SK-N-MC (cell line): ENCODE data around the gene ASB8.

Experiments used
- EZH2 ChIP-seq: fragments of 200-600 bp; sonication (generic); IDR thresholded peaks from one replicate; pipeline ENCODE4 v1.6.1; 2017; ENCODE audit warnings: antibody characterized with exemption
- FOXP2 ChIP-seq: optimal IDR thresholded peaks from 2 replicates; pipeline ENCODE3; 2011; ENCODE audit warnings: mild to moderate bottlenecking, moderate library complexity; ENCODE audit not compliant: insufficient read depth; ENCODE audit errors: extremely low read length, control extremely low read depth
- POLR2AphosphoS5 ChIP-seq: IDR thresholded peaks from 2 replicates; pipeline ENCODE4 v1.6.1; 2012; ENCODE audit warnings: mild to moderate bottlenecking, low read depth, low read length, borderline replicate concordance

DNA sequence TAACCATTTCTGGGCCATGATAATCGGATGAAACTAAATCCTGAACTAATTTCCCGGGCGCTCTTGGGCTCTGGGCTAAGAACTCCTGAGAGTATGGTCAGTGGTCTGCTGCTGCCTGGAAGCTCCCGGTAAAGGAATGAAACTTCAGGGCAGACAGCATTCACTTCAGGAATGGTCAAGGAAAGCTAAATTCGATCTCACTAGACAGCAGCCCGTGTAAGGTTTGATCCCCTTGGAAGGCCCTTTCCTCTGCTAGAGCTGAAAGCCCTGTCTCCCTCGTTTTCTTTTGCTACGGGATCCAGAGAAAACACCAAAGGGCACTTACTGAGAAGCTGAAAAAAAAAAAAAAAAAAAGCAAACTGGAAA, 680 bp downstream of the ASB8 start:
- TF ChIP-seq EZH2 = no peak
- TF ChIP-seq POLR2AphosphoS5 = no peak
- TF ChIP-seq FOXP2 = no peak
